Measurements from ENCODE around the gene SMAD7.

The SMAD7 gene

GRCh38 chr18:48990481-48991318 is 39.9 kb upstream of the SMAD7 start:
- Mint-ChIP-seq H3K36me3 (ENCODE audit: low read depth) (no peaks in the 10 kb centered on the region), H3K4me3 (no peak overlapping the region), H3K27me3 (no peaks in the 10 kb centered on the region), H3K4me1 (ENCODE audit: low read depth) (no peaks in the 10 kb centered on the region), H3K9me3 (no peaks in the 10 kb centered on the region), H3K27ac (no peak overlapping the region)
- no peak for DNase-seq

- Mint-ChIP-seq H3K4me3 (no peak overlapping the region), H3K27ac (no peak overlapping the region), H3K4me1 (ENCODE audit: low read depth) (no peaks in the 10 kb centered on the region), H3K9me3 (no peaks in the 10 kb centered on the region), H3K36me3 (ENCODE audit: low read depth) (no peaks in the 10 kb centered on the region), H3K27me3 (no peaks in the 10 kb centered on the region)
- DNase-seq = no peak
Measured at GRCh38 chr18:48989304-48990303, 38.8 kb upstream of the SMAD7 start.

GRCh38 chr18:48988508-48989303 is 37.9 kb upstream of the SMAD7 start:
- no peaks in the 10 kb centered on the region for H3K27me3 Mint-ChIP-seq
- H3K4me3 Mint-ChIP-seq = no peak overlapping the region
- H3K4me1 Mint-ChIP-seq (ENCODE audit: low read depth) = no peaks in the 10 kb centered on the region
- no peak for DNase-seq
- H3K36me3 Mint-ChIP-seq (ENCODE audit: low read depth) = no peaks in the 10 kb centered on the region
- H3K9me3 Mint-ChIP-seq = no peaks in the 10 kb centered on the region
- no peak overlapping the region for H3K27ac Mint-ChIP-seq

- no peaks in the 10 kb centered on the region for H3K4me1 Mint-ChIP-seq (ENCODE audit: low read depth)
- H3K36me3 Mint-ChIP-seq (ENCODE audit: low read depth) = no peaks in the 10 kb centered on the region
- H3K9me3 Mint-ChIP-seq = no peaks in the 10 kb centered on the region
- peaks cover 2% of the 10 kb centered on the region for H3K27me3 Mint-ChIP-seq
- no peak overlapping the region for H3K27ac Mint-ChIP-seq
- no peak overlapping the region for H3K4me3 Mint-ChIP-seq
- DNase-seq = no peak
Measured at GRCh38 chr18:48987821-48988220, 37.1 kb upstream of the SMAD7 start.

- Mint-ChIP-seq H3K4me1 (ENCODE audit: low read depth) (peaks cover 3% of the 10 kb centered on the region), H3K27ac (no peak overlapping the region), H3K27me3 (peaks cover 2% of the 10 kb centered on the region), H3K9me3 (no peaks in the 10 kb centered on the region), H3K4me3 (no peak overlapping the region), H3K36me3 (ENCODE audit: low read depth) (no peaks in the 10 kb centered on the region)
- no peak for DNase-seq
Measured at GRCh38 chr18:48986851-48987761, 36.3 kb upstream of the SMAD7 start.

- no peaks in the 10 kb centered on the region for H3K36me3 Mint-ChIP-seq (ENCODE audit: low read depth)
- no peak for DNase-seq
- no peak overlapping the region for H3K27ac Mint-ChIP-seq
- no peaks in the 10 kb centered on the region for H3K9me3 Mint-ChIP-seq
- peaks cover 12% of the 10 kb centered on the region for H3K27me3 Mint-ChIP-seq
- peaks cover 3% of the 10 kb centered on the region for H3K4me1 Mint-ChIP-seq (ENCODE audit: low read depth)
- no peak overlapping the region for H3K4me3 Mint-ChIP-seq
Measured at GRCh38 chr18:48985161-48985560, 34.4 kb upstream of the SMAD7 start.

GRCh38 chr18:48983793-48984437 is 33.1 kb upstream of the SMAD7 start:
- H3K27ac Mint-ChIP-seq = no peak overlapping the region
- DNase-seq = no peak
- H3K4me3 Mint-ChIP-seq = no peak overlapping the region
- H3K4me1 Mint-ChIP-seq (ENCODE audit: low read depth) = peaks cover 10% of the 10 kb centered on the region
- H3K27me3 Mint-ChIP-seq = peaks cover 15% of the 10 kb centered on the region
- H3K9me3 Mint-ChIP-seq = no peaks in the 10 kb centered on the region
- no peaks in the 10 kb centered on the region for H3K36me3 Mint-ChIP-seq (ENCODE audit: low read depth)

GRCh38 chr18:48982266-48982665 is 31.5 kb upstream of the SMAD7 start:
- no peak for DNase-seq
- Mint-ChIP-seq H3K4me3 (no peak overlapping the region), H3K27ac (no peak overlapping the region), H3K9me3 (no peaks in the 10 kb centered on the region), H3K36me3 (ENCODE audit: low read depth) (no peaks in the 10 kb centered on the region), H3K4me1 (ENCODE audit: low read depth) (peaks cover 10% of the 10 kb centered on the region), H3K27me3 (peaks cover 26% of the 10 kb centered on the region)

GRCh38 chr18:48979944-48980890 is 29.5 kb upstream of the SMAD7 start:
- no peak overlapping the region for H3K27ac Mint-ChIP-seq
- H3K4me1 Mint-ChIP-seq (ENCODE audit: low read depth) = peaks cover 18% of the 10 kb centered on the region
- H3K9me3 Mint-ChIP-seq = no peaks in the 10 kb centered on the region
- no peak for DNase-seq
- H3K36me3 Mint-ChIP-seq (ENCODE audit: low read depth) = no peaks in the 10 kb centered on the region
- H3K27me3 Mint-ChIP-seq = peaks cover 37% of the 10 kb centered on the region
- H3K4me3 Mint-ChIP-seq = no peak overlapping the region

- DNase-seq = no peak
- no peak overlapping the region for H3K27ac Mint-ChIP-seq
- H3K9me3 Mint-ChIP-seq = no peaks in the 10 kb centered on the region
- H3K36me3 Mint-ChIP-seq (ENCODE audit: low read depth) = no peaks in the 10 kb centered on the region
- no peak overlapping the region for H3K4me3 Mint-ChIP-seq
- H3K27me3 Mint-ChIP-seq = peaks cover 39% of the 10 kb centered on the region
- H3K4me1 Mint-ChIP-seq (ENCODE audit: low read depth) = peaks cover 20% of the 10 kb centered on the region
Measured at GRCh38 chr18:48977914-48978313, 27.1 kb upstream of the SMAD7 start.

- H3K27me3 Mint-ChIP-seq = peaks cover 28% of the 10 kb centered on the region
- peaks cover 17% of the 10 kb centered on the region for H3K4me1 Mint-ChIP-seq (ENCODE audit: low read depth)
- H3K4me3 Mint-ChIP-seq = peak overlapping the region; percentile 68
- no peaks in the 10 kb centered on the region for H3K36me3 Mint-ChIP-seq (ENCODE audit: low read depth)
- DNase-seq = peak; percentile 74
- no peaks in the 10 kb centered on the region for H3K9me3 Mint-ChIP-seq
- no peak overlapping the region for H3K27ac Mint-ChIP-seq
Measured at GRCh38 chr18:48975817-48976649, 25.3 kb upstream of the SMAD7 start.
